Fibroblast of skin of left quadriceps (primary cell): ENCODE measurements around the gene CYTL1.
"Not testable (repeated sequence)": the region's sequence is repeated elsewhere in the genome, so short reads cannot be mapped to it uniquely, and the experiment has no call there.

Source experiments
- DNase-seq, 2 experiments: peaks; one replicate each; pipeline ENCODE4 v3.0.0-alpha.2; 2013; ENCODE audit warnings: low read depth in 2 of 2

Gene CYTL1

GRCh38 chr4:5033281-5033841 lies 14.1 kb upstream of the CYTL1 start:
- DNase-seq: no peak

- DNase-seq: no peak
These were observed 13.6 kb upstream of the CYTL1 start for GRCh38 chr4:5032813-5033212.

DNA sequence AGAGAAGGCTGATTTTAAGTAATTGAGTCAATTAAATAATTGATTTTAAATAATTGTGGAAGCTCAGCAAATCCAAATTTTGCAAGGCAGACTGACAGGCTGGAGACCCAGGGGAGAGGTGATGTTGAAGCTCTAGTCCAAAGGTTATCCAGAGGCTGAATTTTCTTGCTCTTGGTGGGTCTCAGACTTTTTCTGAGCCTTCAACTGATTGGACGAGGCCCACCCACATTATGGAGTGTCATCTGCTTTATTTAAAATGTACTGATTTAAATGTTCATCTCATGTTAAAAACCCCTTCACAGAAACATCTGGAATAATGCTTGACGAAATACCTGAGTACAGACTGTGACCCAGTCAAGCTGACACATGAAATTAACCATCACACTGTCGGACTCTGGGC lies 11.7 kb upstream of the CYTL1 start:
- DNase-seq: no peak

- no peak for DNase-seq
These were observed 11.0 kb upstream of the CYTL1 start for GRCh38 chr4:5030221-5030620.

- DNase-seq: no peak
These were observed 10.2 kb upstream of the CYTL1 start for GRCh38 chr4:5029447-5029846.

DNA sequence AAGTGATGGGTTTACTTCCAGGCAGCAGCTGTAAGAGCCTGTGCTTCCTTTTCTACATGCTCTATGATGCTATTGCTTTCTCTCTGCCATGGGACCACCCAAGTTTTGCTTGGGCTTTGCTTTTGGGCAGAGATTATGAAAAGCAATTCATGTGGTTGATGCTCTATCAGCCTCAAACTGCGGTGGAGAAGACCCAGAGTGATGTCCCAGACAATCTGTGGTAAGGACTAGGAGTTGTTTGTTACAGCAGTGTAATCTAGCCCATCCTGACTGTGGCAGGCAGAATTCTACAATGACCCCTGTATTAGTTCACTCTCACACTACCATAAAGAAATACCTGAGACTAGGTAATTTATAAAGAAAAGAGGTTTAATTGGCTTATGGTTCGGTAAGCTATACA lies 9.2 kb upstream of the CYTL1 start:
- no peak for DNase-seq

- DNase-seq: no peak
These were observed 8.1 kb upstream of the CYTL1 start for GRCh38 chr4:5027346-5027745.

DNA sequence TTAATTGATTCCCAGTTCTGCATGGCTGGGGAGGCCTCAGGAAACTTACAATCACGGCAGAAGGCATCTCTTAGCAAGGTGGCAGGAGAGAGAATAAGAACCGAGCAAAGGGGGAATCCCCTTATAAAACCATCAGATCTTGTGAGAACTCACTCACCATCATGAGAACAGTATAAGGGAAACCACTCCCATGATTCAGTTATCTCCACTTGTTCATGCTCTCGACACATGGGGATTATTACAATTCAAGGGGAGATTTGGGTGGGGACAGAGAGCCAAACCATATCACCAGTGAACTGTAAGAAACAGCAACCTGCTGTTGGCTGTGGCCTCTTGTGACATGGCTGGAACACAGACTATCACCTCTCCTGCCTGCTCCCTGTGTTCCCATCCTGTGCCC lies 7.1 kb upstream of the CYTL1 start:
- no peak for DNase-seq

- peak in 1 of 2 experiments; percentile 20 for DNase-seq
These were observed 5.4 kb upstream of the CYTL1 start for GRCh38 chr4:5024673-5025072.

- no peak for DNase-seq
These were observed 2.3 kb upstream of the CYTL1 start for GRCh38 chr4:5021546-5021945.

GRCh38 chr4:5020341-5020740 lies 1.1 kb upstream of the CYTL1 start:
- no peak for DNase-seq

DNA sequence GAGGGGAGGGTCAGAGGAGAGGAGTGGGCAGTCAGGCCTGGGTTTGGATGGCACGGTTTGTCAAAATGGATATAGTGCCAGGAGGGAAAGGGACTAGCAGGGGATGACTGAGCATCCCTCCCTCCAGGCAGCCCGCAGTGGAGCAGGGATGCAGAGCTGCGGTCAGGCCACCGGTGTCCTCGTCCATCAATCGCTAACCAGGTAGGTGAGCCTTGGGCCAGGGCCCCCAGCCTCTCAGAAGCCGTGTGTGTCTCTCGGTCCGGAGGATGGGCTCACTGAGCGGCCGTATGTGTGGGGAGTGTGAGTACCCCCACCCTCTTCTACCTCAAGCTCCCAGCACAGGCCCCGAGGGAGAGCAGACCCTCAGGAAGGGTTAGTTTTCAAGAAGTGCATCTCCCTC lies 538 bp upstream of the CYTL1 start:
- DNase-seq: no peak

DNA sequence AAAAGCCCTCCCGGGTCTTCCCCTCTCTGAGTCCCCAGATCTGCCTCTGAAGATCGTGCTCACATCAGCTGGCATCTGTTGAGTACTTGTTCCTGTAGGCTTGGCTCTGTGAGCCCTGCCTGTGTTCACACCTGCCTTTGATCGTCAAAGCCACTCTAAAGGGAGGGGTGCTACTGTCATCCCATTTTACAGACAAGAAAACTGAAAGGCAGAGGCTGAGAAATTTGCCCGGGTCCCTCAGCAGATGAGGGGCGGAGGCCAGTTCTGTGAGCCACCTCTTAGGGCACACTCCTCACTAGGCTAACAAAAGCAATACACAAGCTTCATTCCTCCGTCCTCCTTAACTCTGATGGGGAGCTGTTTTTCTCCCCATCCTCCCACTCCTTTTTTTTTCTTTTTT lies 655 bp downstream of the CYTL1 start:
- DNase-seq: no peak

- DNase-seq: no peak
These were observed 1.2 kb downstream of the CYTL1 start for GRCh38 chr4:5018096-5018495.

- DNase-seq: no peak
These were observed 5.1 kb downstream of the CYTL1 start for GRCh38 chr4:5014007-5014682.

- DNase-seq: no peak
These were observed 6.3 kb downstream of the CYTL1 start for GRCh38 chr4:5012958-5013357.

DNA sequence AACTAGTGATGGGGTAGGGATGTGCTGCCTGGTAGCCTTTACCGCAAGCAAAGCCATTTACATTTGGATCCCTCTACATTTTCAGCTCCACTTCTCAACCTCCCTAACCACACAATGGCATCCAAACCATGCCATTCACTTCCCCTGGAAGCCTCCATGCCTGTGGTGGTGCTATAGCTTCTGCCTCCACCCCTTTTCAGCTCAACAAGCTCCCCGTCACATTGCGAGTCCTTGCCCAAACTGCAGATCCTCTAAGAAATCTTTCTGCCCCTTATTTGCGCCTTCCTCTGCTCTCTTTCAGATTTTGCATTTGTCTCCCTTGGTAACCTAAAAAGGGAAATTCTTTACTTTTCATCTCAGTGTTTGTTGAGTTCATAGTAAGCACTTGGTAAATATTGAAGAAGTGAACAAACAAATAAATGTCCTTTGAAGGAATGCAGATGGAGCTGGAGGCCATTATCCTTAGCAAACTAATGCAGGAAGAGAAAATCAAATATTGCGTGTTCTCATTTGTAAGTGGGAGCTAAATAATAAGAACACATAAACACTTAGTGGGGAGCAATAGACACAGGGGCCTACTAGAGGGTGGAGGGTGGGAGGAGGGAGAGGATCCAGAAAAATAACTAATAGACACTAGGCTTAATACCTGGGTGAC lies 6.9 kb downstream of the CYTL1 start:
- DNase-seq: no peak

- DNase-seq: no peak
These were observed 8.3 kb downstream of the CYTL1 start for GRCh38 chr4:5010984-5011383.

- no peak for DNase-seq
These were observed 9.5 kb downstream of the CYTL1 start for GRCh38 chr4:5009796-5010195.

GRCh38 chr4:5006932-5007331 lies 12.3 kb downstream of the CYTL1 start:
- DNase-seq: not testable (repeated sequence)

GRCh38 chr4:5004496-5004895 lies 14.8 kb downstream of the CYTL1 start:
- DNase-seq: no peak

- DNase-seq: no peak
These were observed 15.3 kb downstream of the CYTL1 start for GRCh38 chr4:5003918-5004317.

DNA sequence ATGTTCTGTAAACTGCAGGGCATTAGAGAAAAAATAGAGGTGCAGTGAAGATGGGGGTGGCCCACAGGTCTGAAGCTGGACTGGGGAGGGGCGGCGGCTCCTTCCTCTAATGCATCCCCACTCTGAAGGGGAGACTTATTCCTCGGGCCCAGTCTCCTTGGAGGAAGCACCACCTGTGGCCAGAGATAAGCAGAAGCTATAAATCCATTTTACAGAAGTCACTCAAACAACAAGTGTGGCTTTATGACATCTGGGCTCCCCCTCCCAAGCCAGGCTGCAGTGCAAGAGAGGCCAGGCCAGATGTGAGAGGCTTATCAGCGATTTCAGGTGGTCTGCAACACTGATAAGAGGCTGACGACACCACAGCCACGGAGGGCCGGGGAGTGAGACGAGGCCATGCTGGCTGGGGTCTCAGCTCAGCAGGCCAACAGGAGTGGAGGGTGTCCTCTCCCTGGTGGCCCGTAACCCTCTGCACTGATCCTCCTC lies 15.8 kb downstream of the CYTL1 start:
- no peak for DNase-seq
